Measurements from ENCODE around the gene SOCS3. TPM values are rescaled to one million over a fixed set of nuclear protein-coding genes. Genes with fewer than 3 reads are reported as not detected.

SOCS3 gene
- total RNA-seq, 4 donors from 2014 or later, result 20.9 to 101 (median 39.5) TPM

- DNase-seq, result peak; percentile 70 to 79
- H3K27ac ChIP-seq, result peak within 1 kb of the TSS; percentile 84 to 89
- H3K27me3 ChIP-seq, result no peaks in the 10 kb centered on the region
- intact Hi-C loops (cut with DNase I; ENCODE audit: low total_unique reads), result no loop called here
- no peaks in the 10 kb centered on the region for H3K36me3 ChIP-seq
- H3K4me3 ChIP-seq, result peak within 1 kb of the TSS; percentile 83 to 91
- TF ChIP-seq, protein P1, sequence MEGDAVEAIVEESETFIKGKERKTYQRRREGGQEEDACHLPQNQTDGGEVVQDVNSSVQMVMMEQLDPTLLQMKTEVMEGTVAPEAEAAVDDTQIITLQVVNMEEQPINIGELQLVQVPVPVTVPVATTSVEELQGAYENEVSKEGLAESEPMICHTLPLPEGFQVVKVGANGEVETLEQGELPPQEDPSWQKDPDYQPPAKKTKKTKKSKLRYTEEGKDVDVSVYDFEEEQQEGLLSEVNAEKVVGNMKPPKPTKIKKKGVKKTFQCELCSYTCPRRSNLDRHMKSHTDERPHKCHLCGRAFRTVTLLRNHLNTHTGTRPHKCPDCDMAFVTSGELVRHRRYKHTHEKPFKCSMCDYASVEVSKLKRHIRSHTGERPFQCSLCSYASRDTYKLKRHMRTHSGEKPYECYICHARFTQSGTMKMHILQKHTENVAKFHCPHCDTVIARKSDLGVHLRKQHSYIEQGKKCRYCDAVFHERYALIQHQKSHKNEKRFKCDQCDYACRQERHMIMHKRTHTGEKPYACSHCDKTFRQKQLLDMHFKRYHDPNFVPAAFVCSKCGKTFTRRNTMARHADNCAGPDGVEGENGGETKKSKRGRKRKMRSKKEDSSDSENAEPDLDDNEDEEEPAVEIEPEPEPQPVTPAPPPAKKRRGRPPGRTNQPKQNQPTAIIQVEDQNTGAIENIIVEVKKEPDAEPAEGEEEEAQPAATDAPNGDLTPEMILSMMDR (IDR thresholded peaks at IDR 0.05), result peak in 2 of 4 experiments; percentile 11 to 13
- peak; percentile 65 to 84 for TF ChIP-seq POLR2A (IDR thresholded peaks at IDR 0.05)
- H3K9me3 ChIP-seq, result no peaks in the 10 kb centered on the region
- peaks cover 7 to 25% of the 10 kb centered on the region in 2 donors for H3K4me1 ChIP-seq
Measured at GRCh38 chr17:78378225-78379130, 18.6 kb upstream of the SOCS3 start, which contains the start of gene PGS1. Gene PGS1, plus strand, starts transcription at chr17:78378649. Its CDS starts 17 bp downstream, at chr17:78378666.

DNA sequence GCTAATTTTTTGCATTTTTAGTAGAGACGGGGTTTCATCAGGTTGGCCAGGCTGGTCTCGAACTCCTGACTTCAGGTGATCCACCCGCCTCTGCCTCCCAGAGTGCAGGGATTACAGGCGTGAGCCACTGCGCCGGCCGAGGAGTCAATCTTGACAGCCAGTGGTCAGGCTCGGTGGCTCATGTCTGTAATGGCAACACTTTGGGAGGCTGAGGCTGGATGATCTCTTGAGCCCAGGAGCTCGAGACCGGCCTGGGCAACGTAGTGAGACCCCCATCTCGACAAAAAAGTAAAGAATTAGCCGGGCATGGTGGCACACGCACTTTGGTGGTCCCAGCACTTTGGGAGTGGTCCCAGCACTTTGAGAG lies 18.0 kb upstream of the SOCS3 start:
- no peak for DNase-seq
- Histone ChIP-seq H3K27me3 (no peaks in the 10 kb centered on the region), H3K36me3 (no peaks in the 10 kb centered on the region), H3K4me1 (peaks cover 7 to 25% of the 10 kb centered on the region in 2 donors), H3K27ac (peak overlapping the region; percentile 84 to 89), H3K9me3 (no peaks in the 10 kb centered on the region), H3K4me3 (peak overlapping the region; percentile 83 to 91)
- TF ChIP-seq, protein P1 (IDR thresholded peaks at IDR 0.05), result no peak
- no peak for TF ChIP-seq POLR2A (IDR thresholded peaks at IDR 0.05)
- intact Hi-C loops (cut with DNase I; ENCODE audit: low total_unique reads), result no loop called here

DNA sequence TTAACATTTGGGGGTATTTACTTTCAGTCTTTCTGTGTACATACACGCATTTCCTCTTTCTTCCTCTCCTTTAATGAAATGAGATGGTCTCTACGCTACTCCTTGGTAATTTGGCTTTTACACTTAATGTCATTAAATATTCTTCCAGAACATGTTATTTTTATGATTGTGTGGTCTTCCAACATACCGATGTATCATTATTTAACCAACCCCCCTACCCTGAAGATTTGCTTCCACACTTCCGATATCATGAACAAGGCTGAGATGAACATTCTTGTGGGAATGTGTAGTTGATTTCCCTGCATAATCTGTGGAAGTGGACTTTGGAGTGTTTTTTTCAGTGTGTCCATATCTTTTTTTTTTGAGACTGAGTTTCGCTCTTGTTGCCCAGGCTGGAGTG lies 16.3 kb upstream of the SOCS3 start:
- Histone ChIP-seq H3K27me3 (no peaks in the 10 kb centered on the region), H3K27ac (no peak overlapping the region), H3K9me3 (no peaks in the 10 kb centered on the region), H3K4me1 (peaks cover 7 to 24% of the 10 kb centered on the region in 2 donors), H3K36me3 (no peaks in the 10 kb centered on the region), H3K4me3 (no peak overlapping the region)
- TF ChIP-seq, protein P1 (IDR thresholded peaks at IDR 0.05), result no peak
- DNase-seq, result no peak
- intact Hi-C loops (cut with DNase I; ENCODE audit: low total_unique reads), result no loop called here

- intact Hi-C loops (cut with DNase I; ENCODE audit: low total_unique reads), result no loop called here
- Histone ChIP-seq H3K27ac (peak overlapping the region in 1 of 2 donors; percentile 35), H3K27me3 (no peaks in the 10 kb centered on the region), H3K4me3 (no peak overlapping the region), H3K9me3 (no peaks in the 10 kb centered on the region), H3K36me3 (no peaks in the 10 kb centered on the region), H3K4me1 (peaks cover 7 to 18% of the 10 kb centered on the region in 2 donors)
- TF ChIP-seq, protein P1 (IDR thresholded peaks at IDR 0.05), result no peak
- no peak for TF ChIP-seq POLR2A (IDR thresholded peaks at IDR 0.05)
- peak in 1 of 2 donors; percentile 37 for DNase-seq
Measured at GRCh38 chr17:78375401-78376151, 15.7 kb upstream of the SOCS3 start.
